GM12878 (cell line): ENCODE measurements around the gene SIRT7. TPM values are rescaled to one million over a fixed set of nuclear protein-coding genes. Genes with fewer than 3 reads are reported as not detected.

Source experiments
- ETV6 ChIP-seq, 2 experiments: fragments of 450-650 bp in 1 of 2; IDR thresholded peaks in 1 of 2; conservative IDR thresholded peaks in 1 of 2; 2 replicates each; pipeline ENCODE4 v1.6.1; 2014; ENCODE audit warnings: antibody characterized with exemption in 1 of 2, borderline replicate concordance in 1 of 2, low read depth in 1 of 2, mild to moderate bottlenecking in 1 of 2, moderate library complexity in 1 of 2
- FOXK2 ChIP-seq: fragments of 450-650 bp; IDR thresholded peaks from 2 replicates; pipeline ENCODE4 v1.6.1; 2017; ENCODE audit warnings: mild to moderate bottlenecking, moderate library complexity
- HDAC6 ChIP-seq: fragments of 200-600 bp; sonication (generic); IDR thresholded peaks from one replicate; pipeline ENCODE4 v1.8.0; 2017; ENCODE audit warnings: antibody characterized with exemption; ENCODE audit not compliant: unreplicated experiment
- MTA2 ChIP-seq: fragments of 450-650 bp; IDR thresholded peaks from 2 replicates; pipeline ENCODE4 v1.6.1; 2016; ENCODE audit warnings: low read depth, mild to moderate bottlenecking, moderate library complexity
- MYC ChIP-seq: IDR thresholded peaks from 2 replicates; pipeline ENCODE4 v1.6.1; 2011; ENCODE audit warnings: mild to moderate bottlenecking, low read length, moderate library complexity, inconsistent platforms; ENCODE audit not compliant: insufficient read depth, insufficient replicate concordance, insufficient read length, severe bottlenecking
- POLR2A ChIP-seq: IDR thresholded peaks from 2 replicates; pipeline ENCODE4 v1.6.1; 2011; ENCODE audit warnings: low read depth, mild to moderate bottlenecking, low read length
- RAD21 ChIP-seq: IDR thresholded peaks from 2 replicates; pipeline ENCODE4 v1.6.1; 2011; ENCODE audit warnings: mild to moderate bottlenecking, low read depth, low read length, moderate library complexity; ENCODE audit not compliant: insufficient read depth
- SMAD5 ChIP-seq: IDR thresholded peaks from 2 replicates; pipeline ENCODE4 v1.6.1; 2016; ENCODE audit warnings: antibody characterized with exemption, low read depth
- SREBF2 ChIP-seq: IDR thresholded peaks from 2 replicates; pipeline ENCODE4 v1.6.1; 2012; ENCODE audit warnings: mild to moderate bottlenecking, low read length
- STAT3 ChIP-seq: IDR thresholded peaks from 2 replicates; pipeline ENCODE4 v1.6.1; 2011; ENCODE audit warnings: low read depth, low read length, improper control_type of control experiment
- SUZ12 ChIP-seq: fragments of 200-600 bp; sonication (generic); IDR thresholded peaks from one replicate; pipeline ENCODE4 v1.6.1; 2018; ENCODE audit warnings: antibody characterized with exemption, mild to moderate bottlenecking; ENCODE audit not compliant: unreplicated experiment
- TCF12 ChIP-seq: IDR thresholded peaks from 2 replicates; pipeline ENCODE4 v1.6.1; 2011; ENCODE audit warnings: low read depth, mild to moderate bottlenecking, low read length
- ZNF687 ChIP-seq: fragments of 450-650 bp; IDR thresholded peaks from 2 replicates; pipeline ENCODE4 v1.6.1; 2017; ENCODE audit warnings: mild to moderate bottlenecking, moderate library complexity
- polyA plus RNA-seq, 11 experiments: library from polyadenylated mRNA; depleted of rRNA in 4 of 11; unstranded in 6 of 11; stranded (reverse) in 5 of 11; fragments of >200 nt; fragmentation: Nextera tagmentation in 4 of 11; fragmentation: Illumina TruSeq in 1 of 11; extraction: Ambion mirVana in 4 of 11; extraction: Trizol in 1 of 11; gene quantifications; 1 replicate in 1 of 11; 2 replicates in 10 of 11; pipeline versions ENCODE4 v1.2.1 to v1.2.3, GENCODE V29; 2011 to 2016; ENCODE audit warnings: inconsistent platforms in 2 of 11, missing spikeins in 2 of 11, low read depth in 1 of 11
- total RNA-seq, 4 experiments: library from RNA; depleted of rRNA in 3 of 4; stranded (reverse); fragments of >200 nt in 3 of 4; fragmentation: Illumina TruSeq in 1 of 4; extraction: Trizol in 1 of 4; gene quantifications; 2 replicates each; pipeline versions ENCODE4 v1.2.1 to v1.2.3, GENCODE V29; 2013 to 2021
- TF ChIP-seq, protein P1 (sequence below): IDR thresholded peaks from 2 replicates; pipeline ENCODE4 v1.6.1; 2011; ENCODE audit warnings: borderline replicate concordance, low read depth, mild to moderate bottlenecking, moderate library complexity, mixed read lengths, low read length; ENCODE audit not compliant: insufficient read depth; ENCODE audit errors: extremely low read length
- TF ChIP-seq, protein P2 (sequence below): fragments of 450-650 bp; IDR thresholded peaks from 2 replicates; pipeline ENCODE4 v1.6.1; 2017; ENCODE audit warnings: mild to moderate bottlenecking
- TF ChIP-seq, protein P3 (sequence below): fragments of 450-650 bp; conservative IDR thresholded peaks from 2 replicates; pipeline ENCODE4 v1.6.1; 2017; ENCODE audit warnings: mild to moderate bottlenecking, moderate library complexity
- TF ChIP-seq, protein P4 (sequence below): fragments of 150-350 bp; IDR thresholded peaks from 2 replicates; pipeline ENCODE4 v1.6.1; 2014; ENCODE audit warnings: mild to moderate bottlenecking, low read depth, low read length

Gene SIRT7
- total and polyA plus RNA-seq, 10 of the 15 experiments (the other 5 are each of a cell fraction or from before 2014, with no cell fraction given), result 1.2 to 56.2 (median 22.7) TPM

DNA sequence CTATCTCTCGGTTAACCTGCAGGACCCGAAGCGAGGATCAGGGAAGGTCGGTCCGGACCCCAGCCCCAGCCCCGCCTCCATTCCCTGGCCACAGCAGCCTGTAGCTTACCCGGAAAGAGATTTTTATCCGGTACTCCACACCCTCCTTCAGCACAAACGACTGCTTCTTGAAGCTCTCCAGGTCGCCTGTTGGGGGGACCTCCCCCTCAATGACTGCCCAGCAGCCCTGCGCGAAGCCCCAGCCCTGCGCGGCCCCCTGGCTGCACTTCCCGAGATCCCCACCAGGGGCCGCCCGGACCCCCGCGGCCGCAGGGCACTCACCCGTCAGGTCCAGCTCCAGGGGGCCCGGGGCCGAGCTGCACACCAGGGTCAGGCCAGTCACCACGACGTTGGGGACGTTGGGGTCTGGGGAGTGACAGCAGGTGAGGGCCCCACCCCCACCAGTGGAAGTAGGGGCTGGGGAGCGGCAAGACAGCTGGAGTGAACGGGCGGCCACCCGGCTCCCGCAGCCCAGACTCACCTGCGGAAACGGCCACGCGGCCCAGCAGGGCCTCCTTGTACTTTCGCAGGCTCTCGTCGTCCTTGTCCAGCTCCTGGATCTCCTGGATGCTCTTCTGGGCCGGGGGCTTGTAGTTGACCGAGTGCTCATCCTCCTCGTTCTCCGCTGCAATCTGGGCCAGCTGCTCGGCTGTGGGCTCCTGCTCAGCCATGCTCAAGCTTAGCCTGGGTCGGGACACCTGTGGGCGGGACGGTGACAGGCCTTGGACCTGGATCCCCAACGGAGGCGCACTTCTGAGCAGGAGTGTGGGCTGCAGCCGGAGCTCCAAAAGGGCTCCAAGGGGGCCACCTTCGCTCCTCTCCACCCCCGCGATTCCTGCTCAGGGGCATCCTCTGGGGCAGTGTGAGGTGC is 48.5 kb downstream of the SIRT7 start (continued):
- TF ChIP-seq ZNF687, result no peak
- TF ChIP-seq SUZ12, result no peak
- TF ChIP-seq, protein P1, sequence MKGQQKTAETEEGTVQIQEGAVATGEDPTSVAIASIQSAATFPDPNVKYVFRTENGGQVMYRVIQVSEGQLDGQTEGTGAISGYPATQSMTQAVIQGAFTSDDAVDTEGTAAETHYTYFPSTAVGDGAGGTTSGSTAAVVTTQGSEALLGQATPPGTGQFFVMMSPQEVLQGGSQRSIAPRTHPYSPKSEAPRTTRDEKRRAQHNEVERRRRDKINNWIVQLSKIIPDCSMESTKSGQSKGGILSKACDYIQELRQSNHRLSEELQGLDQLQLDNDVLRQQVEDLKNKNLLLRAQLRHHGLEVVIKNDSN, result no peak
- TF ChIP-seq HDAC6, result no peak
- TF ChIP-seq, protein P2, sequence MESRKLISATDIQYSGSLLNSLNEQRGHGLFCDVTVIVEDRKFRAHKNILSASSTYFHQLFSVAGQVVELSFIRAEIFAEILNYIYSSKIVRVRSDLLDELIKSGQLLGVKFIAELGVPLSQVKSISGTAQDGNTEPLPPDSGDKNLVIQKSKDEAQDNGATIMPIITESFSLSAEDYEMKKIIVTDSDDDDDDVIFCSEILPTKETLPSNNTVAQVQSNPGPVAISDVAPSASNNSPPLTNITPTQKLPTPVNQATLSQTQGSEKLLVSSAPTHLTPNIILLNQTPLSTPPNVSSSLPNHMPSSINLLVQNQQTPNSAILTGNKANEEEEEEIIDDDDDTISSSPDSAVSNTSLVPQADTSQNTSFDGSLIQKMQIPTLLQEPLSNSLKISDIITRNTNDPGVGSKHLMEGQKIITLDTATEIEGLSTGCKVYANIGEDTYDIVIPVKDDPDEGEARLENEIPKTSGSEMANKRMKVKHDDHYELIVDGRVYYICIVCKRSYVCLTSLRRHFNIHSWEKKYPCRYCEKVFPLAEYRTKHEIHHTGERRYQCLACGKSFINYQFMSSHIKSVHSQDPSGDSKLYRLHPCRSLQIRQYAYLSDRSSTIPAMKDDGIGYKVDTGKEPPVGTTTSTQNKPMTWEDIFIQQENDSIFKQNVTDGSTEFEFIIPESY, result no peak
- TF ChIP-seq FOXK2, result no peak
- TF ChIP-seq SMAD5, result no peak
- no peak for TF ChIP-seq ETV6 (conservative IDR thresholded peaks at IDR 0.05 in 1 of 2, IDR thresholded peaks at IDR 0.05 in 1 of 2; ENCODE audit: borderline replicate concordance in 1 of 2, low read depth in 1 of 2)
- TF ChIP-seq TCF12, result no peak
- no peak for TF ChIP-seq SREBF2
- peak; percentile 52 for TF ChIP-seq RAD21
- no peak for TF ChIP-seq MTA2
- peak; percentile 40 for TF ChIP-seq POLR2A
- TF ChIP-seq STAT3, result no peak
- TF ChIP-seq, protein P3, sequence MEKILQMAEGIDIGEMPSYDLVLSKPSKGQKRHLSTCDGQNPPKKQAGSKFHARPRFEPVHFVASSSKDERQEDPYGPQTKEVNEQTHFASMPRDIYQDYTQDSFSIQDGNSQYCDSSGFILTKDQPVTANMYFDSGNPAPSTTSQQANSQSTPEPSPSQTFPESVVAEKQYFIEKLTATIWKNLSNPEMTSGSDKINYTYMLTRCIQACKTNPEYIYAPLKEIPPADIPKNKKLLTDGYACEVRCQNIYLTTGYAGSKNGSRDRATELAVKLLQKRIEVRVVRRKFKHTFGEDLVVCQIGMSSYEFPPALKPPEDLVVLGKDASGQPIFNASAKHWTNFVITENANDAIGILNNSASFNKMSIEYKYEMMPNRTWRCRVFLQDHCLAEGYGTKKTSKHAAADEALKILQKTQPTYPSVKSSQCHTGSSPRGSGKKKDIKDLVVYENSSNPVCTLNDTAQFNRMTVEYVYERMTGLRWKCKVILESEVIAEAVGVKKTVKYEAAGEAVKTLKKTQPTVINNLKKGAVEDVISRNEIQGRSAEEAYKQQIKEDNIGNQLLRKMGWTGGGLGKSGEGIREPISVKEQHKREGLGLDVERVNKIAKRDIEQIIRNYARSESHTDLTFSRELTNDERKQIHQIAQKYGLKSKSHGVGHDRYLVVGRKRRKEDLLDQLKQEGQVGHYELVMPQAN, result 0 out of 2 replicates have a peak, but pooled peaks have one; percentile 12
- TF ChIP-seq, protein P4, sequence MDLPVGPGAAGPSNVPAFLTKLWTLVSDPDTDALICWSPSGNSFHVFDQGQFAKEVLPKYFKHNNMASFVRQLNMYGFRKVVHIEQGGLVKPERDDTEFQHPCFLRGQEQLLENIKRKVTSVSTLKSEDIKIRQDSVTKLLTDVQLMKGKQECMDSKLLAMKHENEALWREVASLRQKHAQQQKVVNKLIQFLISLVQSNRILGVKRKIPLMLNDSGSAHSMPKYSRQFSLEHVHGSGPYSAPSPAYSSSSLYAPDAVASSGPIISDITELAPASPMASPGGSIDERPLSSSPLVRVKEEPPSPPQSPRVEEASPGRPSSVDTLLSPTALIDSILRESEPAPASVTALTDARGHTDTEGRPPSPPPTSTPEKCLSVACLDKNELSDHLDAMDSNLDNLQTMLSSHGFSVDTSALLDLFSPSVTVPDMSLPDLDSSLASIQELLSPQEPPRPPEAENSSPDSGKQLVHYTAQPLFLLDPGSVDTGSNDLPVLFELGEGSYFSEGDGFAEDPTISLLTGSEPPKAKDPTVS, result no peak
- no peak for TF ChIP-seq MYC
